Measurements from ENCODE around the gene CYP46A1.

The CYP46A1 gene

DNA sequence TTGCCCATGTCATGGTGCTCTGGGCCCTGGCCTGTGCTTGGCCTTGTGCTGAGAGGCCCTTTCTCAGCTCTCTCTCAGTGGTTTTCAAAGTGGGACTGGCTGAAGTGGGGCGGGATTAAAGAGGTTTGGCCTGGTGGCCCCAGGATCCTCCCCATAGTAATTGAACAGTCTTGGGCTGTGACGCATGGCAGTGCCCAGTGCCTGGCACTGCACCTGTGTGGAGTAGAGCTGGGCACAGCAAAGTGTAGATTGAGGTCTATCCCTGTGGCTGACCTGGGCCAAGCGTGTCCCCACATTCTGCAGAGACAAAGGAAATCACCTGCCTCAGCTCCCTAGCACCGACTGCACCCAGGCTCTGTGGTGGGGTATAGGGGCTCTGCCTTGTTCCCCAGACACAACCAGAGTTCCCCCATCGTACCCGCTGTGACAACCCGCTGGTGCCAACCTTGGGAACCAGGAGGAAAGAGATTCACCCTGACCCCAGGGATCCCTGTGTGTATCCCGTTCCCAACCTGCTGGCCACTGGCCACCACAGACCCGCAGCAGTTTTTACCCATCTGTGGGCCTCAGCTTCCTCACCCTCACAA, 9.9 kb upstream of the CYP46A1 start:
- DNase-seq (ENCODE audit: low read depth): no peak

DNA sequence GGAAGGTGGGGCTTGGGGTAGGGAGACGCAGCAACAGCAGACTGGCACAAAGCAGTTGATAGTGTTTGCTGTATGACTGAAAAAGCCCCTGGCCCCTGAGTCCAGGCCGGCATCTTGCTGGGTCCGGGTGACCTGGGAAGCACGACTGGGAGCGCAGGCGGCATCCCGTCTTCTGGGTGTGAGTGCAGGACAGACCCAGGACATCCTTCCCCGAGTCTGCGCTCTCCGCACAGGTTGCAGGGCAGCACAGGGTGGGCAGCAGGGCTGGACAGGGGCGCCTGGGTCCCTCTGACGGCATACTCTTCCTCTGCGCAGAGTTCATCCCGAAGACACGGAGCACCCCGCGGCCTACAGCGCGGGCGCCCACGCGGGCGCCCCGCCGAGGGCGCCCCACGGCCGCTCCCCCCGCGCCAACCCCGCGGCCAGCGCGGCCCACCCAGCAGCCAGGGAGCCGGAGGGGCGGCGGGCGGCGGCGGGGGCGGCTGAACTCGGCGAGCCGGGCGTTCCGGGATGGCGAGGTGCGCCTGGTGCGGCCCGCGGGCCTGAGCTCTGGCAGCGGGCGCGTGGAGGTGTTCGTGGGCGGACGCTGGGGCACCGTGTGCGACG, 9.2 kb upstream of the CYP46A1 start:
- no peak for DNase-seq (ENCODE audit: low read depth)

DNA sequence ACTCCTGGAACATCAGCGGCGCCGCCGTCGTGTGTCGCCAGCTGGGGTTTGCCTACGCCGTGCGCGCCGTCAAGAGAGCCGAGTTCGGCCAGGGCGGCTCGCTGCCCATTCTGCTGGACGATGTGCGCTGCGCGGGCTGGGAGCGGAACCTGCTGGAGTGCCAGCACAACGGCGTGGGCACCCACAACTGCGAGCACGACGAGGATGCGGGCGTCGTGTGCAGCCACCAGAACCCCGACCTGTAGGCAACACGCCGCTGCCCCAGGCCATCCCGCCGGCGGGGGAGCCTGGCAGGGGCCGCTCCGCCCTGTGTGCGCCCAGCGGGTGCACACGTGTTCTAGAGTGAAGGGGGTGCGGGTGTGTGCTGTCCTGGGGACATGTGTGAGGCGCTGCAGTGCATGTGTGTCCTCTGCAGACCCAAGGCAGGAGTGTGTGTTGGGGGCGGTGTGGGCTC, 8.7 kb upstream of the CYP46A1 start:
- no peak for DNase-seq (ENCODE audit: low read depth)

DNA sequence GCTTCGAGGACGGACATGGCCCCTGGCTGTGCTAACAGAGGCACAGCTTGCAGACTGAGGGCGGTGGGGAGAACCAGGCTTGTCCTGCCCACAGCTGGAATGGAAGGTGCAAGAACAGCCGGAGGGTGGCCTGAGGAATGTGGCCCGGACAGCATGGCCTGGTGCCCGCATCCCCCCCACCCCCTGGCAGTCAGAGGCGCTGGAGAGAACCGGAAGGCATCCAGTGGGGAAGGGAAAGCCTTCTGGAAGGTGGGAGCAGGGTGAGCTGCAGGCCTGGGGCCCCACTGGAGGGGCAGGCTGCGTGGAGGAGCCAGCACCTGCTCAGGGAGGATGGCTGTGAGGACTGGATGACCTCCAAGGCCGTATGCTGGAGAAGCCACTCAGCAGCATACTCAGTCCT, 8.1 kb upstream of the CYP46A1 start:
- no peak for DNase-seq (ENCODE audit: low read depth)

DNA sequence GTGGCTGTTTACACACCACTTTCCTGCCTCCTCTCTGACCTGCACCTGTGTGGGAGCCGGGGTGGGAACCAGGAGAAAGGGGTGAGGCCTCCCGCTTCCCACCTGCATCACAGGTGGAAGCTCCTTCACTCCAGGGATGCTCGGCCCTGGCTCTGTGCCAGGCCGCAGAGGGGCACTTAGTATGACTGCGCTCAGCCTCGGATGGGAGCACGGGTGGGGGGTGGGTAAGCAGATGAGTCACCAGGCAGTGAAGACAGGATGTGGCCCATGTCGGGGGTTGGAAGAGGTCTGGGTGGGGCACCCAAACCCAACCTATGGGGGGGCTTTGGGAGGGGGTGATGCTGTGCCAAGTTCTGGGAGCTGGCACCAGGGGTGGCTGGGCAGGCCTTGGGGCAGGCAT, 7.4 kb upstream of the CYP46A1 start:
- no peak for DNase-seq (ENCODE audit: low read depth)

DNA sequence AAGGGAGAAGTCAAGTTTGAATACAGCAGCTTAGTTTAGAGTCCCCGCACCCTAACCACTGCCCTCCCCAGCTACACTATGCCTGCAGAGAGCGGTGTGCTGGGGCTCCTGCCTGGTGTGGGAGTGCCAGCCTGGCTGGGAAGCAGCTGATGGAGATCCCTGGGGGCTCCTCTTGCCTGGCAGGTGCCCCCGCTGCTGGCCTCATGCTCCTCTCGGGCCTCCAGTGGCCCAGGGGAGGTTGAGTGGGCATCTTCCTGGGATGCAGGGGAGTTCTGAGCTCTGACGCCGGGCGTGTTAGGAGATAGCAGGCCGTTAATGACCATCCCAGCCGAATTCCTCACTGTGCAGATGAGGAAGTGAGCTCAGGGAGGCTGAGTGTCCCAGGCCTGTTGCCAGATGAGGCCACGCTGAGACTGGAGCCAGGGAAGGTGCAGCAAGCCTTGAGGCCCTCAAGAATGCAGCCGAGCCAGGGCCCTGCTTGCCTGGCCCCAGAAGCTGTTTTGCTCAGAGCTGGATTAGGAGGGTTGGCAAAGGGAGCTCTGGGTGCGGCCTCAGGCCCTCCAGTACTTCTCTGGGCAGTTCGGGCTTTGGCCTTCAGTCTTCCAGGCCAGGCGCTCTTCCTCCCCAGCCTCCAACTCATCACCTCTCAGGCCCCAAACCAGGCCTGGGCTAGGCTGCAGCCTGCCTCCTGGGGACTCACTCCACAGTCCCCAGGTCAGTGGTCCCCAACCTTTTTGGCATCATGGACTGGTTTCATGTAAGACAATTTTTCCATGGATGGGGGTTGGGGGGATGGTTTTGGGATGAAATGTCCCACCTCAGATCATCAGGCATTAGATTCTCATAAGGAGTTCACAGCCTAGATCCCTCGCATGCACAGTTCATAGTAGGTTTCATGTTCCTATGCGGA, 6.6 kb upstream of the CYP46A1 start:
- no peak for DNase-seq (ENCODE audit: low read depth)

DNA sequence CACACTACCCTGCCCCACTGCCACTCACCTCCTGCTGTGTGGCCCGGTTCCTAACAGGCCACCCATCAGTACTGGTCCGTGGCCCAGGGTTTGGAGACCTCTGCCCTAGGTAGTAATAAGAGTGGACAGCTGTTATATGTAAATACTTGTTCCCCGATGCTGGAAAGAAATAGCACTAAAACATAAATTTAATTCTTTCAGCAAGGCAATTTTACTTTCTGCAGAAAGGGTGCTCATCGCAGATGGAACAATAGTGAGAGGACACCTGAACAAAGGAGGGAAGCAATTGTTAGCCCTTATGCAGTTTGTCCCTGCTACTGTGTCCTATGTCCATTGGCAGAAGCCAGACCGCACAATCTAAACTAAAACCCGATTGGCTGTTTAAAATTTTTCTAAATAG, 5.9 kb upstream of the CYP46A1 start:
- no peak for DNase-seq (ENCODE audit: low read depth)

DNA sequence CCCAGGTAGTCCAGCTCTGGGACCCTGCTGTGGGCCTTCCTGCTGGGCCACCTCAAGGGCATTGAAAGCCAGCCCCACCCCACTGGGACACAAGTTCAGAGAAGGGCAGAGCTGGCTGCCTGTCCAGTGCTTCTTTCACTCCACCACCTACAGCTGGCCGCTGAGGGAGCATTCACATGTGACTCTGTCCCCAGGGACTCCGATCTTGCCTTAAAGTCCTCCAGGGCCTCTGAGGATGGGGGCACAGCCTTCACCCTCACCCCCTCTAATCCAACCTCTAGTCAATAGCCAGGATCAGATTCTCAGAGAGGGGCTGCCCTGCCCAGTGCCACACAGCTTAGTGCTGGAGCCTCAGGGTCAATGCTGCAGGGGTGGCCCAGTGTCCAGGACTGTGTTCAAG, 5.0 kb upstream of the CYP46A1 start:
- no peak for DNase-seq (ENCODE audit: low read depth)

DNA sequence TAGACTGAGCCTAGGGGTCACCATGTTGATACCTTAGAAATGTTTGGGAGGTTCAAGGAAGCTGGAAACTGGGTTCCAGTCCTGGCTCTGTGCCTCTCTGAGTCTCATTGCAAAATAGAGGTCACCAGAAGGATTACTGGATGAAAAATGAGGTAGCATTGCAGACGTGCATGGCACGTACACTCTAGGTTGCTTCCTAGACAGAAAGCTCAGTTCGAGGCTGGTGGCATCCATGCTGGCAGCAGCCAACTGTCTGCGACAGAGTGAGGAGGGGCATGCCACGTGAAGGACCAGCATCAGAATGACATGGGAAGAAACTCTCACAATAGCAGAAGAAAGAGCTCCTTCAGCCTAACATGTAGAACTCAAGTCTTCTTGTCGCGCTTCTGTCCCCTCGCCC, 4.6 kb upstream of the CYP46A1 start:
- no peak for DNase-seq (ENCODE audit: low read depth)

DNA sequence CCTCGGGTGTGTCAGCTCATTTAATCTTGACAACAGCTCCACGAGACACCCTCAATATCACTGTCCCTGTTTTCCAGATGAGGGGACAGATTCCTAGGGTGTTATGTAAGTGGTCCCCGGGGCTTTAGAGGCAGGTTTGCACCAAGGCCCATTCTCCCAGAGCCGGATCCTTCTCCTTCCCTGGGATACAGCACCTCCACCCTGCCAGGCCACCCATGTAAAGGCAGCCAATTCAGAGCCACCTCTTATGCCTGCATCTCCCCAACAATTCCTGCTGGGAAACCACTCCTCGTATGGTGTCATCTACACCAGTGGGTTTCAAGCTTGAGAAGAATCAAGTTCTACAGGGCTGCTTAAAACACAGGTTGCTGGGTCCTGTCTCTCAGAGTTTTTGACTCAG, 4.1 kb upstream of the CYP46A1 start:
- DNase-seq (ENCODE audit: low read depth): no peak

DNA sequence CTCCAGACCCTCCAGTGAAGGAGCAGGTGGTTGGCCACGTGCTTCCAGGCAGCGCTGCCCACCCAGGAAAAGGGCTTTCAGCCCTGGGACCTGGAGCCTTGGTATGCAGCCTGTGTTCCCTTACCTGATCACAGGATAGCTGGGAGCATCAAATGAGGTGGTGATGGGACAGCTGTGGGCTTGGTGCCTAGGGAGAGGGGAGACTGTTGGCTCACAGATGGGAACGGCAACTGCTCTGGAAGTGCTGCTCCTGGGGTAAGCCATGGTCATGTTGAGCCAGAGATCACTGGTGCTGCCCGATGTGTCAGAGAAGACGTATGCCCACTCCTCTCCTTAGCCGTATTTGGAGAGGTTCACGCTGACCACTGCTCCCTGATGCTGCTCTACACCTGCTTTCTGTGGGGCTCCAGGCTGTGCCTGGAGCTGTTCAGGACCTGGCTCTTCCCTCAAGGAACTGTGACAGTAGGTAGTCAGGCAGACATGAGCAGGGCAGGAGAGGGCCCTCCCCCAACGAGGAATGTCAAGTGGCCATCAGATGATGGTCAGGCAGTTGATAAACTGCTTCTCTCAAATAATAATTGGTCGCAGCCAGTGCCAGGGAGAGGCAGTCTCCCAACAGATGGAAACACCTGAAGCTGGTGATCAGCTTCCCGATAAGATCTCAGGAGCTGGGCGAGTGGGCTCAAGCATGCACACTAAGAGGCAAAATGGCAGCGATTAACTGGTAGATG, 2.8 kb upstream of the CYP46A1 start:
- DNase-seq (ENCODE audit: low read depth): no peak

DNA sequence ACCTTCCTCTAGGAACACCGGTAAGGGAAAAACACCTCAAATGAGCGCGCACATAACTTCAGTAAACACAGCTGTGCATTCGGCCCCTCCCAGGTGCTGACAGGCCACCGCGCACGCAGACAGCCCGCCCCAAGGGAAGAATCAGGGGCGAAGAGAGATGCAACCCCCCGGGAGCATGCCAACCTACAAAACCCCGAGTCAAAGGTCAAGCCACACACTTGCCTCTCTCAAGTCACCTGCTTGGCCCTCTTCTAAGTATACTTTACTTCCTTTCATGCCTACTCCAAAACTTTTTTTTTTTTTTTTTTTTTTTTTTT, 2.3 kb upstream of the CYP46A1 start:
- no peak for DNase-seq (ENCODE audit: low read depth)

DNA sequence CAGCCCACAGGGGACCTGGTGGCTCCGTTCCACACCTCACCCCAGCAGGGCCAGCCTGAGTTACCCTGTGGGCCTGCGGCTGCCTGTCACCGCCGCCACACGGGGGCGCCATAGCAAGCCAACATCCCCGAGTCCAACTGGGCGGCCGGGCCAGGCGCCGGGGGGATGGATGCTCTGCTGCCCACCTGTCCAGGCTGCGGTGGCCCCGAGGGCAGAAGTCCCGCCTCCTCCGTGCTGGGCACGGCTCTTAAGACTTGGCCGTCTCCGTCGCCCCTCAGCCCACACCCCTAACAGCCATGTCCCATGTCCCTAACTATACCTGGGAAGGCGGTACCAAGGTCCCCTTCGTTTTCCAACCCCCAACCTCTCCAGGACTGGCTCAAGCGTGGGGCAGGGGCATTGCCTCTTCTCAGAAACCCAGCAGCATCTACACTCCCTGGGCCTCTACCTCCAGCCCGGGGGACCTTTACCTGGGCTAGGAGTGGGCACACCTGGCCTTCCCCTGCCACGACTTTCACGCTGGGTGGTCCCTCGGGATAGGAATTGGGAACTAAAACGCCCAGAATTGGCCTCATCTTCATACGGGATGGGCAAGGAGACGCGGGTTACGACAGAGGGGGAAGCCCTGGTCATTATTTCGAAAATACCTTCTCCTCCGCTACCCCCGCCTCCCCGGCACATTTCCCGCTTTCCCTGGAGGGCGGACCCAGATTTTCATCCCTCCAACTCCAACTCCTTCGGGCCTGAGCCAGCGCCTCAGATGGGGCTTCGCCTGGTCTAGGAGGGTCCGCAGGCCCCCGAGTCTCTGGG, 1.1 kb upstream of the CYP46A1 start:
- DNase-seq (ENCODE audit: low read depth): no peak

DNA sequence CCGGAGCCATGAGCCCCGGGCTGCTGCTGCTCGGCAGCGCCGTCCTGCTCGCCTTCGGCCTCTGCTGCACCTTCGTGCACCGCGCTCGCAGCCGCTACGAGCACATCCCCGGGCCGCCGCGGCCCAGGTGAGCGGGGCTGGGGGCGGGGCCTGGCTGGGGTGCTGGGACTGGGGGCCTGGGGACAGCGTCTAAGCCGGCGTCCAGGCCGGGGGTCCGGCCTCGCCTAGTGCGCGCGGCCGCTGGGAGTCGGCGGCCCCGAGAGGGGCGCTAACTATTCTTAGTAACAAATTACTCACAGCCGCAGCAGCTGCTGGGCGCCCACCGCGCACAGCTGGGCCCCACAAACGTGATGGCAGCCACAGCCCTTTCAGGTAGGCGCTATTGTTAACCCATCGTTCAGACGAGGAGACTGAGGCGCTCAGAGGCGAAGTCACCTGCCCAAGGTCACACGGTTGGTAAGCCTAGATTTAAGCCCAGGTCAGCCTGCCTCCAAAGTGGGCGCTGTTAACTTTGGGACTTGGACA, 374 bp downstream of the CYP46A1 start:
- DNase-seq (ENCODE audit: low read depth): no peak

DNA sequence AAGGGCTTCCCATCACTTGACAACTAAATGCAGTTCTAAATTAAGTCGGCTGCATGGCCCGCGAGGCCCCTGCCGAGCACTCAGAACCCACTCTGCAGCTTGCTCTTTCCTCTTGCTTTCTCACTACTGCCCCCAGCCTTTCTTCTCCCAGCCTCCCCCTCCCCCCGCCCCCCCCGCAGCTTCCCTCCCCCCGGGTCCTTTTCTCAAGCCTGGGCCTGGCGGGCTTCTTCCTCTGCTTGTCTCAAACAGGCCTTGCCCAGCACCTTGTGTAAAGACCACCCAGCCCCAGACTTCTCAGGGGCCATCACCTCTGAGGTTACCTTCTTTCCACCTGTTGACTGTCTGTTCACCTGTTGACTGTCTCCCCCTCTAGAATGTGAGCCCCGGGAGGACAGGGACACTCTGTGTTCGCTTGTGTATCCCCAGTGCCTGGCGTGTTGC, 1.1 kb downstream of the CYP46A1 start:
- DNase-seq (ENCODE audit: low read depth): no peak

DNA sequence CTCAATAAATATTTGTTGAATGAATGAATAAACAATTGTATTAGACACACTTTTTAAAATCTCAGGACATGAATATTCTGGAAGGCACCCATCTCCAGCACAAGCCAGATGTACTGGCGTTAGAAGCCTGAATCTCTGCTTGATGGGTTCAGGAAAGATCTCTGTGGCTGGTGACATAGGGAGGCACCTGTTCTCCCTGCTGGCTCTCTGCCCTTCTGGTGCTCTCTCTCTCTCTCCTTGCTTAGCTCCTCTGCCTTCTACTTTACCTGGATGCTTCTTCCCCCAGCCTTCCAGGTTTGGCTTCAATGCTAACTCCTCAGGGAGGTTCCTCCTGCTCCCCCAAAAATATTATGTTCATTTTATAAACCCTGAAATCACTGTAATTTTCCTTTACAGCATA, 1.5 kb downstream of the CYP46A1 start:
- no peak for DNase-seq (ENCODE audit: low read depth)

DNA sequence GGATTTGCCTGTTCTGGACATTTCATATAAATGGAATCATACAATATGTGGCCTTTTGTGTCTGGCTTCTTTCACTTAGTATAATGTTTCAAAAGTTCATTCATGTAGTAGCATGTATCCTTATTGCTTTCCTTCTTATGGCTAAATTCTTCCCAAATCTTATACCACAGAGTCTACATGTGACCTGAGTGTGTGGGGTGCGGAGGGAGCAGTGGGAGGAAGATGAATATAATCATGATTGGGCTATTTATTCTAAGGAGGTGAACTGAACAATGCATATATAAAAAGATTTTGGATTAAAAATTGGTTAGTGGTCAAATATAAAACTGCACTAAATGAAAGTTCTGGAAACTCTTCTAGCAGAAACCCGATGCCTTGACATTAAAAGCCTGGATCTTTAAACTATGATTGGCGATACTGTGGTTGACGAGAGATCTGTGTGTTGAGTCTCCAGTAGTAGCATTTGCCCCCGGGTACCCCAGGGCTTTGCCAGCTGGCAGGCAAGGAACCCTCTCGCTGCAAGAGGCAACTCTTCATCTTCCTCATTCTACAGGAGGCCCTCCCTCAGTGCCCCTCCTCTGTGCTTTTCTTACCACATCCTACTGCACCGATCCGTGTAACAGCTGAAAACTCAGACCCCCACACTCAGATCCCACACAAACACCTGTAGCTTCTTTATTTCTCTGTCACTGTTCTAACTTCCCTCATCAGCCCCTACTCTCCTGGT, 2.6 kb downstream of the CYP46A1 start:
- no peak for DNase-seq (ENCODE audit: low read depth)

DNA sequence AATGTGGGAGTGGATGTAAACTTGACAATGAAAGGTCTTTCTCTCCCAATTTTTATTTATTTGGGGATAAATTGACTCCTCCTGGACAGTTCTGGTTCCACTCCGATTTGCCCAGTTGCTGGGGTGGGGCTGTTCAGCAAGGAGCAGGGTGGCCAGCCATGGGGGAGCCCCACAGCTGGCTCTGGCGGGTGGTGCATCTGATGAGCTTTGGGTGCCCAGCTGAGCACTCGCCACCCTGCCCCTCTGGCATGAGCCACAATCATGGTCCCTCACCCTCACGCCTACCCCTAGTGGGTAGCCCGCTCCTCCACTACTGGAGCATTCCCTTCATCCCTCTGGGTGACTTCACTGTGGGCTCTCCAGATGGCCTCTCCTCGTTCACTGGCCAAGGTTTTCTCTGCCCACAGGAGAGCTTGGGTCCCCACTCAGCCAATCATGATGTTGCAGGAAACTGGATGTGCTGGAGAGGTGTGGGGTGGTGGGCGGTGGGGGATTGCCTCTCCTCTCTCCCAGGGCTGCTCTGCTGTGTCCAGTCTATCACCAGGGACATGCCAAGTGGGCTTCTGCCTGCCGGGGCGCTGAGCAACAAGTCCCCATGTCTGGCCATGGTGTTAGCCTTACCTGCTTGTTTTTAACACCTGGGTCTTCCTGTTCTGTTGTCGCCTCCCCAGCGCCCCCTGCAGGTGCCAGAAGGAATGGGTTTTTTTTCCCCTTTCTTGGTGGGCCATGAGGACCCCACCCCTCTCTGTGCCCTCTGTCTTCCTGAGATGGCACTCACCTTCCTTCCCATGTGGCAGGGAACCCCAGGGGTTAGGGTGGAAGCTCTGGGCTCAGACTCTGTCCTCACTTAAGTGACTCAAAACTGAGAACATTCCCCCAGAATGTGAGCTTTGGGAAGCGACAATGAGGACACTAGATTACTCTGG, 3.4 kb downstream of the CYP46A1 start:
- no peak for DNase-seq (ENCODE audit: low read depth)

DNA sequence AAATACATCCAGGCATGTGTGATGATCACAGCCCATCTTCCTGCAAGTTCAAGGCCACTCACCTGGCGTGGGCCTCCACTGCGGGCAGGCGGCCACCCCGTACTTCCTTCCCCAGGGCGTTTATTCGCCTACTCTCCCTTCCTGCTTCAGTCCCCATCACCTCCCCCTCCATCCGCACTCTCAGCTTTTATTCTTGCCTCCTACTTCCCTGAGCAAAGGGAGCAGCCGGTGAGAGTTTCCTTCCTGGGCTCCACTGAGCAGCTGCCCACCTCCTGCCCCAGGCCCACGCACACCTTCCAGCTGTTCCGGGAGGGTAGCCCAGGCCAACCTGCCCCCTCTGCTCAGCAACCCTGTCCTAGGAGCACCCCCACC, 4.1 kb downstream of the CYP46A1 start:
- no peak for DNase-seq (ENCODE audit: low read depth)

DNA sequence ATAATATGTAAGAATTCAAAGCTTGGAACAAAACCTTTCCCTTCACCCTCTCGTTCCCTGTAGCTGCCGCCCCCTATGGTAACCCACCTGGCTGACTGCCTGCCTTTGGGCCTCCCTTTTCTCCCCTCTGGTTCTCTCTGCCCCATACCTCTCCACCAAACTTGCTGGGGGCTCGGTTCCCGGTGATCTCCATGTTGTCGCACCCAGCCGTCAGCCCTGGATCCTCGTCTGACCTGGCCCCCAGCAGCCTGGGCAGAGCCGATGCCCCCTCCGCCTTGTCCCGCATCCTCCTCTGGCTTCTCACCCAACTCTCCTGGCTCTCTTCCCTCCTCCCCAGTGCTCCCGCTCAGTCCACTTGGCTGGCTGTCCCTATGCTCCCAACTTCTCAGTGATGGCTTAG, 4.5 kb downstream of the CYP46A1 start:
- DNase-seq (ENCODE audit: low read depth): no peak
